Left renal cortex interstitium (tissue), 4 donors: Measurements from ENCODE around the gene EBLN2. TPM values are rescaled to one million over a fixed set of nuclear protein-coding genes. Genes with fewer than 3 reads are reported as not detected.
"Not testable (repeated sequence)": the region's sequence is repeated elsewhere in the genome, so short reads cannot be mapped to it uniquely, and the experiment has no call there.

ENCODE experiments used
- DNase-seq, 4 donors: peaks; one replicate each; pipeline ENCODE4 v3.0.0-alpha.2; 2013; ENCODE audit warnings: low read depth in 4 of 4, low spot score in 2 of 4, missing footprints in 1 of 4
- polyA plus RNA-seq, 4 donors: library from polyadenylated mRNA; unstranded; fragments of 120-200 nt; gene quantifications; one replicate each; pipeline ENCODE4 v1.2.1, GENCODE V29; 2013; ENCODE audit not compliant: insufficient read length in 4 of 4

EBLN2 gene
- polyA plus RNA-seq, 4 donors, result 1.7 to 8.5 (median 4.9) TPM

DNA sequence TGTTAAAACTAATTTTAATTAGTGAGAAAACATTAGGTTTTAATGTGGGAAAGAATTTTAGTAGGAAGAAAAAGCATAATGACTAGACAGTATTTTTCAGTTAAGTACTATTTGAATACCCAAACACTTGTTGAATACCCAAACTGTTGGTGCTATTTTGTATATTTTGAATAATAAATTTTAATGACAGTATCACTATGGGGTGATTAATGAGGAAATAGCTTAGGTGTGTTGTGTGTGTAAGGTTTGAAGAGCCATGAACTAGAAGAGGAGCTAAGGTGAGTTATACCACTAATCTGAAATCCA is 4.7 kb upstream of the EBLN2 start:
- DNase-seq, result no peak

DNA sequence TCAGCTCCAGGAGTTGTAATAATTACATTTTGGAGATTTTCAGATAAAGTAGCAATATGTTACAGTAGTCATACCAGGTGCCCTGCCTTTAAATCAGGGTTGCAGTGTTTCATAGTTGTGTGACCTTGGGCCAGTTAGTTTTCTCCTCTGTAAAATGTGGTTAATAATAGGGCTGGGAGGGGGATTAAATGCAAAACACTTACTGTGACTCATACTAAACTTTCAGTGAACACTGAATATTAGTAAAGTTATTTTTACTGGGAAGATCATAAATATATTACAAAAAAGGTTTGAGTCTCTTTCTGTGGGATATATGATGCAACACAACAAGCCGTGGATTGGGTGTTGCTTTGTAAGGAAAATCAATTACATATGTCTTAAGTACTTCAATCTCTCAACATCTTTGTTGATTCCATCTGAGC is 1.1 kb upstream of the EBLN2 start:
- DNase-seq, result no peak

DNA sequence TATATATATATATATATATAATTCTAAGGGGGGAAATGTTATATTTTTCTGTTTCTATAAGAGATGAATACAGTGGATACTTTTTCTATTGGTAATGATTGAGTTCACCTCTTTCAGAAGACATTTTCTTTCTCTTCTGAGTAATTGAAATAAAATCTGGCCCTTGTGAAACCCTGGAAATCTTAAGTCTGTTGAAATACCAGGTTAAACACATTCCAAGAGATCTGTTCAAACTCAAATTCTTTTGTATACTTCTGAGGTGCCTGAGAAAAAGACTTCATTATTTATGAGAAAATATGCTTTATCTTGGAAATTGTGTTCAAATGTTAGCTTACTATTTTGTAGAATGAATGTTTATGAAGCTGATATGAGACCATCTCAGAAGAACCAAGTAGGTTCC is 4.8 kb downstream of the EBLN2 start:
- DNase-seq, result not testable (repeated sequence)

DNA sequence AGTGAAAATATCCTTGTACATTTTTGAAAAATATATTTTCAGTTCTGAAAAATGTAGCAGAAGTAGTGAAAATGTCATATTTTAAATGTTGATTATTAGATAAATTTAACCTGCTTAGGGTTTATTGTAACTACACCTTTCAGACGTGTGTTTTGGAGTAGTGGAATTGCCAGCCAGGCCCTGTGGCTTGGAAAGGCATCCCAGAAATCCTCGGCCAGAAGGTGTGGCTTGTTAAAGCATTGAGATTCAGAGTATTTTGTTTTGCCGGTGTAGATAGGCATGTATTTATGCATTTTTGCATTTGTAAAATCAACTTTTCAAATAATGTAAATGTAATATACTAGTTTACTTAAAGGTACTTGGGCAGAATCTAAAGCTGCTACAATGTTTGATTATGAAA is 7.0 kb downstream of the EBLN2 start:
- no peak for DNase-seq

DNA sequence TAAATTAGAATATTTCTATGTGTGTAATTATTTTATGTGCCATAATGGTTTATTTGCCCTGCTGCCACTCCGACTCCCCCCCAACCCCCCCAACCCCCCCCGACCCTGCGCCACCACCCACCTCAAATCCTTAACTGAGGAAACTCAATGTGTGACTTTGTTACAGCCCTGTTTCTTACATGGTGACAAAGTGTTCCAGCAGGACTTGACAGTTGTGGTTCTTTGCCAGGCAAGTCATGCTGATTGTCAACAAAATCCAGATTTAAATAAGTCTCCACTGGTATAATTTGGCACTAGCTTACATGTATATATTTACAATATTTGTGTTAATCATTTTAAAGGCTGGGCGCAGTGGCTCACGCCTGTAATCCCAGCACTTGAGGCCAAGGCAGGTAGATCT is 7.7 kb downstream of the EBLN2 start:
- no peak for DNase-seq

DNA sequence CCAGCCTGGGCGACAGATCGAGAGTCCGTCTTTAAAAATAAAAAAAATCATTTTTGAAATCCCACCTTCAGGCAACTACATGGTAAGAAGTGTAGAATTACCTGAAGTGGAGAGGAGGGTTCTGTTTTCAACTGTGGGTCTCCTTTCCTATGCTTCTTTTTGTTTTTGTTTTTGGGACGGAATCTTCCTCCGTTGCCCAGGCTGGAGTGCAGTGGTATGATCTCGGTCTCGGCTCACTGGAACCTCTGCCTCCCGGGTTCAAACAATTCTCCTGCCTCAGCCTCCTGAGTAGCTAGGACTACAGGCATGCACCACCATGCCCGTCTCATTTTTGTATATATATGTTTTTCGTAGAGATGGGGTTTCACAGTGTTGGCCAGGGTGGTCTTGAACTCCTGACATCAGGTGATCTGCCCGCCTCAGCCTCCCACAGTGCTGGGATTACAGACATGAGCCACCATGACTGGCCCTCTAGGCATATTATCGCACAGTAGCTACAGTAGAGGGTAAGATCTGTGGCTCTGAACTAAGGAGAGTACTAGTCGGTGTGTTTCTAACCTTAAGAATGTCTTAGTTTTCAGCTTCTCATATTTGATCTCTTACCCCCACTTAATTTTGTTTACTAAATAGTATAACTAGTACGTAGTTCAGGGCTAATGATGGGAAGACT is 8.5 kb downstream of the EBLN2 start:
- DNase-seq, result no peak

DNA sequence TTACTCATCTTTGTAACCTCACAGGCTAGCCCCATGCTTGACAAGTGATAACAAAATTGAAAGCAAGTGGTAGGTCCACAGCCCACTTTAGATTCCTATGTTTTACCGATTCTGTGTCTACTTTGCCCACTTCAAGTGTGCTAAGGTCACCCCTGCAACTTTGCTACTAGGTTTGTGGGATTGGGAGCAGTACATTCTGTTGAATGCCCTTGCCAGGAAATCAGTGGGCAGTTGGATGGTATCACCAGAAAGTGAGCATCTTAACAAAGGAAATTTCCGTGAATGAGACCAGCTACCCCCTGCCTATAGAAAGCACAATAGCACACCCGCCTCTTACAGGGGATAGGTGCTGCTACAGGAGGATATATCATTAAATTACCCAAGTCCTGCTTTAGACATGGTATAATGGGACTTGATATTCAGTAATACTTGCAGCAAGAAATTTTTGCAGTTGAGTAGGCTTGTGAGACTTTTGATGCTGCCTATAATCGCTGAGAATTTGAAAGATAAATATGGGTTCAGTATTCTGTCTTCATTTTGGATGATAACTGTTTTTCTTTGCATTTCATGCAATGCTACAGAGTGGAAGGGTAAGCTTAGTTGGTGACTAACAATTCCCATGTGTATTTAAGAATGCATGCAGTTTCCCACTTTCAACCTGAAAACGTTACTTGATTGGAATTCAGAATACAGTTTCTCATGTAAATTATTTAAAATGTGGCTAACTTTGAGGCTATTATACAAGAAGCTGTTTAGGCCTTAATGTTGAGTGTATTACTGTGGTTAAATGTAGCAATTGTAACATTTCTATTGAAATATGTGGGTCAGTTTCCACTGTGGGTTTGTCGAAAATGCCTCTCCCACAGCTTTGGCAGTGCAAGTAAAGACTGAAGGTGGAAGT is 9.5 kb downstream of the EBLN2 start:
- DNase-seq, result no peak

DNA sequence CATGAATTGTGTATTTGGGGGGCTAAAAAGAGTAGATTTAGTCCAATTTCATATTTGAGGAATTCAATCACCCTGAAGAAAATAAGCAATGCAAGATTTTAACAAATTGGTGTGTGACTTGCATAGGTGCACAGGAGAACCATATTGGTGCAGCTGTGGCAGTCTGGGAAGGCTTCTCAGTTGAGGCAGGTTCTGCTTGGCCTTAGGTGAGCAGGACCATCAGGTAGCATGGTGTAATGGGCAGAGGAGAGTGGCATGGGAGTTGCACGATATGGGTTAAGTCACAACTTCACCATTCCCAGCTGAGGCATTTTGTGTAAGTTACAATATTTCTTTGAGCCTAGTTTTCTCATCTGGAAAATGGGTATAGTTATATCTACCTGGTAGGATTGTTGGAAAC is 10.5 kb downstream of the EBLN2 start:
- DNase-seq, result no peak

DNA sequence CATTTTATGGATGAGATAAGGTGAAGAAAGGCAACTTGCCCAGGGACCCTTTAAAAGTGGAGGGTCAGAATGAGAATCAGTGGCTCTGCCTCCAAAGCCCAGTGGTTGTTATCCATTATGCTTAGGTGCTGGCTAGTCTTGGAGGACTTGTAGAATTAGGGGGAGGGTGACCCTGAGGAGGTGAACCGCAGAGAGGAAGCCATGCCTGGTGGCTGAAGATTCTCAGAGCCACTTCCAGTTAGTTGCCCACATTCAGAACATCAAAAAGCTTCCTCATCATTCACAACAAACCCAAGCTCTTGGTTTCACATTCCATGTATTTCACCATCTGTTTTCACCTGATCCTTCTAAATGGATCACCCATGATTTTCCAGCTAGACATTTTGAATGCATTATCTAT is 11.2 kb downstream of the EBLN2 start:
- DNase-seq, result no peak

DNA sequence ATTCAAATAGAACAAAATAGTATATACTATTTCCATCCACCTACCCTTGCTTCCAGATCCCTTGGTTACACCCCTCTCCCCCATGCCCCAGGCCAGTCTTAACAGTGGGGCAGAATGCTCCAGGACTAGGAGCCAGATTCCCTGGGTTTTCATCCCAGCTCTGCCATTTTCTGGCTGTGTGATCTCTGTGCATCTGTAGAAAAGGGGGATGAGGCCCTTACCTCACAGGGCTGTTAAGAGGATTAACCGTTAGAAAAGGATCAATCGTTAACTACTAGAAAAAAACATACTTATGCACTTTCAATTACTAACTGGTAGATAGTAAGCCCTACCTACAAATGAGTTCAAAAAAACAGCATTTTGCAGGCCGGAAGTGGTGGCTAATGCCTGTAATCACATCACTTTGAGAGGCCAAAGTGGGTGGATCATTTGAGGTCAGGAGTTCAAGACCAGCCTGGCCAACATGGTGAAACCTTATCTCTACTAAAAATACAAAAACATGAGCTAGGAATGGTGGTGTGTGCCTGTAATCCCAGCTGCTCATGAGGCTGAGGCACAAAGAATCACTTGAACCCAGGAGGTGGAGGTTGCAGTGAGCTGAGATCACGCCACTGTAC is 11.7 kb downstream of the EBLN2 start:
- DNase-seq, result no peak

DNA sequence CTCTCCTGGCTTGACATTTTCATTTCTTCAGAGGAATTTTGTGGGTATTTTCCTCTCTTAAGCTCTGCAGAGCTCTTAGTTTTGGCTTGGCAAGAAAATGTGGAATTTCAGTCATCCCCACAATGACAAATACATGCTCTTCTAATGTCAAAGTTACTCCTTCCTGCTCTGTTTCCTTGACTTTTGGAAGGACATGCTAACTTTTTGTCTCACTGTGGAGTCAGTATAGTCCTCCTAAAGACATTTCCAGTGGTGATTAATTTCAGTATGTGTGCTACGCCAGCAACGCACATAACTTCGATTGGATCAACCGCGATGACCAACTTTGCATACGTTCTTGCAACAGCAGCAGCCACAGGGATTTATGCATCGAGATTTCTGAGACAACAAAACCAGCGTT is 13.3 kb downstream of the EBLN2 start:
- no peak for DNase-seq

DNA sequence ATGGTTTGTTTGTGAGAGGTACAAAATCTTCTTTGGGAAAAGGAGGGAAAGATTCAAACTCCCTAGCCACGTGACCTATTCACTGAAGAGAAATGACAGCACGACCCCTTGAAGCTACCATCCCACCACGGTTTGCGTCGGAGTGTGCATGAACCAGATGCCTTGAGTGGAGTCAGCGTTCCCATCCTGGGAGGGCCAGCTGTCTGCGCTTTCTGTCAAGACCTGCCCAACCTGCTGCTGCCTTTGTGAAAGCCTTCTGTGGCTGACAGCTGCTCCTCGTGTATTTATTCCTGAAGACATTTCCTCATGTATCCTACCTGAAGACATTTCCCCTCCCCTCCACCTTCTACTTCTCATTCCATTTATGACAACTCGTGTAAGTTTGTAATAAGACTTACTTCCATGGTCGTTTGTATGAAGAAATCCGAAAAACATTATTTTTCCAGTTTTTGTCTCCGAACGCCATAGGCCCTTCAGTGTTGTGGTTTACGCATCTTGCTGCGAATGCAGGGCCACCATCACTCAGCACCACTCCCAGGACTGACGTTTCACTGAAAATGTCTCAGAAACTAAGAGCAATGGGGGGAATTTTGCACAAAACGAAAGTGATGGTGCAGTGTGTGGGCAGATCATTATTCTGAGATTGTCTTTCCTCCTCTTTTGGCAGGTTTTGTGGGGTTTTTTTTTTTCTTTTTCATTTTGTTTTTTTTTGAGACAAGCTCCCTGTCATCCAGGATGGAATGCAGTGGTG is 18.9 kb downstream of the EBLN2 start:
- DNase-seq, result no peak

DNA sequence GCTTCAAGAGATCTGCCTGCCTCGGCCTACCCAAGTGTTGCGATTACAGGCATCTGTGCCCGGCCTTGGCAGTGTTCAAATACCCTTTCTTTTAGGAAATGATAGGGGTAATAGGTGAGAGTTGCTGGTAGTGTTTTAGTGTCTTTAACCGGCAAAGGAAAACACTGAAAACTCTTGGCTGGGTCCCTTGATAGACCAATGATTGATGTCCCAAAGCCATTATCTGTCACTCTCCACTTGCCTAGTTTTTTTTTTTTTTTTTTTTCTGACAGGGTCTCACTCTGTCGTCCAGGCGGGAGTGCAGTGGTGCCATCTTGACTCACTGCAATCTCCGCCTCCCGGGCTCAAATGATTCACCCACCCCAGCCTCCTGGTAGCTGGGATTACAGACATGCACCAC is 19.7 kb downstream of the EBLN2 start:
- no peak for DNase-seq

DNA sequence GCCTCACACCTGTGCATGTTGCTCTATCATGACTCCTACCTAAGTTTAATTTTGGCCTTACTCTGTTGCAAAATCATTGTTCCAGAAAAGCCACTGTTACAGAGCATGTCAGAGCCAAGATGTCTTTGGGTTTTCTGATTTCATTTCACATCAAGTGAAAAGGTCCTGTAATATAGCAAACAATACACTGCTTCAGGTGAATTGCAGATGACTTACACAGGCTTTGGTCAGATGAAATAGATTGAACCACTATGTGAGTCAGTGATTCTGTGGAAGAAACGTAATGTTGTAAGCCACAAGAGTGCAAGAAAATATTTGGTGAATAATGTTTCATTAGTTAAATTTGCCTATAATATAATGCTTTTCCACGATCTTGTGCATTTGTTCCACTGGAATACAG is 22.7 kb downstream of the EBLN2 start:
- DNase-seq, result no peak

DNA sequence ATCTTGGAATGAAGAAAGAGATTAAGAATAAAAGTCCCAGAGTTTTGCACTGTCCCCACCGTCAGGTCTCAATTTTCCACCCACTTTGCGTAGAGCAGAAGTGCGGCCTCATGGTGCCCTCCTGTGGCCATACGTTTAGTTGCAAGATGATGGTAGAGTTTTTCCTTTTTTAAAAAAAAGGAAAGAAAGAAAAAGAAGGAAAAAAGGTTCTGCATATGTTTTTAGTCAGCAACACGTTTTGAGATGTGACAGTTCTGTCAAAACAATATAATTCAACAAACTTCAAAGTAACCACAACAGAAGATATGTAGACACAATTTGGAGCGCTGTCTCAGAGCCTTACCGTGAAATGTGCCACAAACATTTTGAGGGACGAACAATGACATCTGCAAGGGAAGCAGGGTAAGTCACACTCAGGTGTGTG is 24.6 kb downstream of the EBLN2 start:
- peak in 2 of 4 donors; percentile 23 to 24 for DNase-seq

DNA sequence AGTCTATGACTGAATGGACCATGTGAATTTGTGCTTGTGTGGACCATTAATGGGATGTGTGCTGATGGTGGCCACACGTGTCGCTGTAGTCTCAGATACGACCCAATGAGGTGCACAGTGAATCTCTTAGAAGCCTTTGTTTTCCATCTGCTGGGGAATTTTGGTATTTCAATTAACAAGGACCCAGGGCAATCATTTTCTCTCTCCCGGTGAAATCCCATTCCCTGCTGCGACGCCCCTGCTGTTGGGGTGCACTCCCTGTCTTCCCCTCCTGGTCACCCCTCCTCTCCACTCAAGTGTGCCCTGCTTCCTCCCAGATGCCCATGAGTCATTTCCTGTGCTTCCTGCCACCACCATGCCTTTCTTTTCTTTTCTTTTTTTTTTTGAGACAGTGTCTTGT is 32.7 kb downstream of the EBLN2 start:
- DNase-seq, result no peak

DNA sequence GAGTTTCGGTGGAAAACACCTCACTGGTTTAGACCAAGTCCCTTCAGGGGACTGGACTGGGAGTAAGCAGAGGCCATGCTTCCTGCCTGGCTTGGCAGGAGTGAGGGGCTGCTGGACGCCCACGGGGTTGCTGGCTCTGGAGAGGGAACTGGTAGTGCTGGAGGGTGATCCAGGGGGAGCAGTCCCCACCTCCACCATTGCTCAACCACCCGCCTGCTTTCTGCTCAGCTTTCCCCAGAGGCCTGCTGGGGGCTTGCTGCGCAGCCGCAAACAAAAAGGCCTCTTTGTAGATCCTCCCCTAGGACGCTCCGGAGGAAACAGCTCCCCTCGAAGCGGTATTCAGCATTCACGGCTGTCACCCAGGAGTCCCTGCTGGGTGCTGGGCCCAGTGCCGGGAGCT is 33.5 kb downstream of the EBLN2 start:
- DNase-seq, result no peak

DNA sequence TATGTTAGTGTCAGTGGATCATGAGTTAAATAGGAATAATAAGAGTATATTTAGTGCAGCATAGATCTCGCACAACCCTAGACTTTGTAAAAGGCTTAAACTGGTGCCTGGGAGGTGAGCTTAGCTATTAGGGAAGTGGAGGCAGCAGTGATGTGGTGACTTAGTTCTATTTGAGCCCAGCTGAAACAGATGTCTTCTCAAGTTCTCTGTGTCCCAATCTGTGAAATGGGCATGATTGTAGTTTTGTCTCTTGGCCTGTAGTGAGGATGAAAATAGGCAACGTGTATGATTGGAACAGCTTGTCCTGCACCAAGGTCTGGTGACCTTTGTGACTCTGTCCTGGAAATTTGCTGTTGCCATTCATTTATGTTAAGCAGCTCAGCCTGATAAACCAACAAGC is 34.7 kb downstream of the EBLN2 start:
- DNase-seq, result no peak

DNA sequence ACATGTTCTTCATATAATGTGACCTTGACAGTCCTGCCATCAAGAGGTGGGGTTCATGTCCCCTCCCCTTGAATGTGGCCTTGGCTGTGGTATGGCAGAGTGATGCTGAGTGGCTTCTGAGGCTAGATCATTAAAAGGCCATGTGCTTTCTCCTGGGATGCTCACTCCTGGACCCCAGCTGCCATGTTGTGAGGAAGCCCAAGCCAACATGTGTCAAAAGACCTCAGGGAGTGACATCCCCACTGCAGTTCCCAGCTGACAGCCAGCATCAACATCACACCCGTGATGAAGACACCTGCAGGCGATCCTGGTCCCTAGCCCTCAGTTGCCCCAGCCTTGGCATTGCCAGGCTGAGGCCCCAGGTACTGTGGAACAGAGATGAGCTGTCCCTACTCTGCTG is 36.6 kb downstream of the EBLN2 start:
- DNase-seq, result no peak

DNA sequence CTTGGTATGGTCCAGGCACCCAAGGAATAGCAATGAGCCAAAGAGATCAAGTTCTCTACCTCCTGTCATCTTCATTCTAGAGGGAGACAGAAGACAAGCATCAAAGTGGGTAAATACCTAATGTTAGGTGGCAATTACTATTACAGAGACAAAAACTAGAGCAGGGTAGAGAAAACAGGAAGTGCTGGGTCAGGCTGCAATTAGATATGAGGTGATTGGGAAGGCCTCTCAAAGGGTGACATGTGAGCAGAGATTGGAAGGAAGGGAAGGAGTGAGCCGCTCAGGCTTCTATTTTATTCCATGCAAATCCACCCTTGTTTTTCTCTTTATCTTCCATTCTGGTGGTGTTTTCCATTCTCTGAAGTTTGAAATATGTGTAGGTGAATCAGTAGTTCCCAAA is 37.4 kb downstream of the EBLN2 start:
- DNase-seq, result no peak
